GM19395 (cell line): ENCODE data around the gene ATP1A4.

Experiments
- ATAC-seq: cut with Tn5 transposase; IDR thresholded peaks from one replicate; pipeline ENCODE4 v1.9.1; 2021; ENCODE audit warnings: mild to moderate bottlenecking, moderate library complexity; ENCODE audit not compliant: unreplicated experiment

The ATP1A4 gene

DNA sequence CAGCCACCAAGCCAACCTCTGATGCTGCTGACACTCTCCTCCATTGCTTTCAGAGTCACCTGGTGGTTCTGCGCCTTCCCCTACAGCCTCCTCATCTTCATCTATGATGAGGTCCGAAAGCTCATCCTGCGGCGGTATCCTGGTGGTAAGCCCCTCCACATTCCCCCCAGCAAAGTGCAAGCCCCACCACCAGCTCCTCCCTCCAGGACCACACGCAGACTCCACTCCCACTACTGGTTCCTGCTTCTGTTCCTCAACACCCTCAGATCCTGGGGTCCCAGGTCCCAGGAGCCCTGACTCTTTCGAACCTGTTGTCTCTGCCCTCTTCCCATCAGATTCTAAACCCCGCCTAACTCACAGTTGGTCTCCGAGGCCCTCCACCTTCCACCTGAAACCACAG, 11.6 kb upstream of the ATP1A4 start:
- ATAC-seq, result no peak

DNA sequence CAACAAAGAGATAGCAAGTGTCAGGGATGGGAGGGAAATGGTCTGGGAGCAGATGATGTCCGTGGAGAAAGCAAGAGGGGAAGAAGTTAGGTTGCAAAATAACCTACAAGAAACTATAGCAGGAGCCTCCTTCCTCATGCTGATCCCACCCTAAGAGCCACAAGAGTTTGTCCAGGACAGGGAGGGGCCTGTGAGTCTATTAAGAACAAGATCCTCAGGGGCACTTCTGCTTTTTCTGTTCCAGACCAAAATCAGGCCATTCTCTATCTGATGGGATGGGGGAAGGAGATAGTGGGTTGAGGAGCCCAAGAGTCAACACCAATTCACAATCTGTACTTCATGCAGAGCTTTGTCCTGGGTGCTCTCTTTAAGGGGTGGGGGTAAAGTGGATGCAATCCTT, 7.7 kb upstream of the ATP1A4 start:
- ATAC-seq, result no peak

DNA sequence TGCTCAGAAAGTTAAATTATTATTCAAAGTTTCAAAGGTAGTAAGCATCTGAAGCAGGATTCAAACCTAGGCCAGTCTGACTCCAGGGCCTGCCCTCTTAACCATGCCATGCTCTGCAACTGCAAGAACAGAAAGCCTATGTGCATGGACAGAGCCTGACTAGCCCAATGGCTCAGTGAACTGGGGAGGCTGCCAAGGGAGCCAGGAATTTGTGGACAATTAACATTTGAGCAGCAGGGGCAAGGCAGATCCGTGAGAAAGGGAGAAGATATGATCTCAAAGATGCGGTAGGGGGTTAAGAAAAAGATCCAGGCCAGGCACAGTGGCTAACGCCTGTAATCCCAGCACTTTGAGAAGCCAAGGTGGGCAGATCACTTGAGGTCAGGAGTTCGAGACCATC, 6.5 kb upstream of the ATP1A4 start:
- no peak for ATAC-seq

DNA sequence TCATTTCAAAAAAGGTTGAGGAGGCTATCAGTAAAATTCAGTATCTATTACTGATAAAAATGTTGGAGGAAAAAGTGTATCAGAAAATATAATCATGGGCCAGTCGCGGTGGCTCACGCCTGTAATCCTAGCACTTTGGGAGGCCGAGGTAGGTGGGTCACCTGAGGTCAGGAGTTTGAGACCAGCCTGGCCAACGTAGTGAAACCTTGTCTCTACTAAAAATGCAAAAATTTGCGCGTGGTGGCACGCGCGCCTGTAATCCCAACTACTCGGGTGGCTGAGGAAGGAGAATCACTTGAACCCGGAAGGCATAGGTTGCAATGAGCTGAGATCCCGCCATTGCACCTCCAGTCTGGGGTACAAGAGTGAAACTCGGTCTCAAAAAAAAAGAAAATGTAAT, 5.3 kb upstream of the ATP1A4 start:
- no peak for ATAC-seq

DNA sequence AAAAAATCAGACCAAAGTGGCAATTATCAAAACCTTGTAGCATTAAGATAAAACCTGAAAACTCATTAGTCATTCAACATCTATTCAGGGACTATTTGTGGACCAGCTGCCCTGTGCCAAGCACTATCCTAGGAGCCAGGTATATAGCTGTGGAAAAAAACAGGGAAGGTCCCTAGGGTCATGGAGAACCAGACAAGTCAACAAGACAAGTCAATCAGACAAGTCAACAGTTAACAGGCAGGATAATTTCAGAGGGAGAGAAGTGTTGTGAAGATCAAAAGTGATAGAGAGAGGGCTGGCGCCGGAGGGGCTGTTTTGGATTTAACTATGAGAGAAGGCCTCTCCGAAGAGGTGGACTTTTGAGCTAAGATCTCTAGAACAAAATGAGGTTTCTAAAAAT, 3.3 kb upstream of the ATP1A4 start:
- ATAC-seq, result no peak

DNA sequence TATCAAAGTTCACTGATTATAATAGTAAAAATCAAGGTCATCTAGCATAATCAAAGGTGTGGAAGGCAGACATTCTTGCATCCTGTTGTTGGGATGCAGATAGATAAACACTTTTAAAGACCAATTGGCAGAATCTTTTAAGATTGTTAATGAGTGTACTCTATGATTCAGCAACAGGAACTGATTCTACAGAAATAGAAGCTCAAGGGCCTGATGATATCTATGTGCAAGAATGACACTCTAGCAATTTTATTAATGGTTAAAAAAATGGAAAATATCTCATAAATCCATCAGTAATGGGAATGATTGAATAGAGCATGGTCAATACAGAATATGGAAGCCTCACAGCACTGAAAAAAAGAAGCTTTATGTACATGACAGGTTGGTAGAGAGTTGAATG, 2.2 kb upstream of the ATP1A4 start:
- no peak for ATAC-seq

DNA sequence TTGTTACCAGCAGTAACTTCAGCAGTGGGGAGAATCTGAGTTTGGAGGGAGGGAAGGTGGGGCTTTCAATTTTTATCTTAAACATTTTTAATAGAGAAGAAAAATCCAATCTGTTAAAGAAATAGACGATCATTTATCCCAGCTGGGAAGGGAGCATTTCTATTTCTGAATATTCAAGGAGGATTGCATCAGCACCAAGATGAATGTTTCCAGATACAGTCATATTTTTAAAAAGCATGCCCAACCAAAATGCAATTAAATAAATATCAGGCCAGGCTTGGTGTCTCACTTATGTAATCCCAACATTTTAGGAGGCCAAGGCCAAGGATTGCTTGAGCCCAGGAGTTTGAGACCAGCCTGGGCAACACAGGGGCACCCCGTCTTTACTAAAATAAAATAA, 1.7 kb upstream of the ATP1A4 start:
- ATAC-seq, result no peak

DNA sequence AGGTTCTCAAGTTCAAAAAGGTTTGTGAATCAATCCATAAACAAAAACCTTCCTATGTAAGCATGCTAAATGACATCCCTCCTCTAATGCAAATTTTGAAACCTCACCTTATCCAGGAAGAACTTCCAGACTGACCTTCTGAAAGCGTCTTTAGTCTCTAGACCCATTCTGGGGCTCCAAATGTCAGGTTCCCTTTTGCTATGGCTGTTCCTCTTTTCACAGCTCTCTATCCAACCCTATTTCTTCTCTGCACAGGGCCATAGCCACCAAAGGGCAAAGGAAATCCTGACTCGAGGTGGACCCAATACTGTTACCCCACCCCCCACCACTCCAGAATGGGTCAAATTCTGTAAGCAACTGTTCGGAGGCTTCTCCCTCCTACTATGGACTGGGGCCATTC, 3.4 kb downstream of the ATP1A4 start:
- no peak for ATAC-seq

DNA sequence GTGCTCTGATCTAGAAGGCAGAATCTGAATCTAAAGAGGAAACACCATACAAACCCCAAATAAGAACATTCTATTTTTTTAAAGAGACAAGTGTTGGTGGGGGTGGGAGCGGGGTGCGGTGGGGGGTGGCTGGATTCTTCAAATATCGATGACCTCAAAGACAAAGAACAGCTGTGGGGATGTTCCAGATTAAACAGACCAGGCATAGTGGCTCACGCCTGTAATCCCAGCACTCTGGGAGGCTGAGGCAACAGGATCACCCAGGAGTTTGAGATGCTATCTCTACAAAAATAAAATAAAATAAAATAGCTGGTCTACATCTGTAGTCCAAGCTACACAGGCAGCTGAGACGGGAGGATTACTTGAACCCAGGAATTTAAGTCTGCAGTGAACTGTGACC, 5.0 kb downstream of the ATP1A4 start:
- no peak for ATAC-seq

DNA sequence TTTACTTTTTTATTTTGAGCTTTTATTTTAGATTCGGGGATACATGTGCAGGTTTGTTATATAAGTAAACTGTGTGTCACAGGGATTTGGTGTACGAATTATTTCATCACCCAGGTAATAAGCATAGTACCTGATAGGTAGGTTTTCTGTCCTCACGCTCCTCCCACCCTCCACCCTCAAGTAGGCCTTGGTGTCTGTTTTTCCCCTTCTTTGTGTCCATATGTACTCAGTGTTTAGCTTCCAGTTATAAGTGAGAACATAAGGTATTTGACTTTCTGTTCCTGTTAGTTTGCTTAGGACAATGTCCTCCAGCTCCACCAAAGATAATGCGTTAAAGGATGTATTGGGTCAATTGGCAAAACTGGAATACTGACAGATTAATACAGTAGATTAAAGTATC, 5.8 kb downstream of the ATP1A4 start:
- no peak for ATAC-seq

DNA sequence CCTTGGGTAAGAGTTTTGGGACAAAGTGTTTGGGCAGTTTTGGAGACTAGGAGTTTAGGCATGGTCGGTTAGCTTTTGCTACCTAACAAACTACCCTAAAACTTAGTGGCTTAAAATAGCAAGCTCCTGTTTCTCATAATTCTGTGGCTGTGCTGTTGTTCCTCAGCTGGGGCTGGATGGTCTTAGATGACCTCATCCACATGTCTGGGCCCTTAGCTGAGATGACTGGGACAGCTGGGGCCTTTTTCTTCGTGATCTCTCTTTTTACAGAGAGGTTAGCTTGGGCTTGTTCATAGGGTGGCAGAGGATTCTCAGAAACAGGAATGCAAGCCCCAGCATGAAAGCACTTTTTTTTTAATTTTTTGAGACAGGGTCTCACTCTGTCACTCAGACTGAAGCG, 6.6 kb downstream of the ATP1A4 start:
- no peak for ATAC-seq

DNA sequence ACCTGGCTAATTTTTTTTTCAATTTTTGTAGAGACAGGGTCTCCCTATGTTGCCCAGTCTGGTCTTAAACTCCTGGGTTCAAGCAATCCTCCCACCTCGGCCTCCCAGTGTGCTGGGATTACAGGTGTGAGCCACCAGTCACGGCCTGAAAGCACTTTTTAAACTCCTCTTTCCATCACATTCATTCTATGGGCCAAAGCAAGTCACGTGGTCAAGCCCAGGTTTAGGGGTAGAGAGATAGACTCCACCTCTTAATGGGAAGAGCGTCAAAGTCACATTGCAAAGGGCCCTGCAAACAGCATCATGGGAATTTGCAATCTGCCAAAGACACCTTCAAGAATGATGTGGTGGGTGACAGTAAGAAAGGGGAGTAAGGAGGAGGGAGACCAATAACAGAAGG, 7.1 kb downstream of the ATP1A4 start:
- ATAC-seq, result no peak

DNA sequence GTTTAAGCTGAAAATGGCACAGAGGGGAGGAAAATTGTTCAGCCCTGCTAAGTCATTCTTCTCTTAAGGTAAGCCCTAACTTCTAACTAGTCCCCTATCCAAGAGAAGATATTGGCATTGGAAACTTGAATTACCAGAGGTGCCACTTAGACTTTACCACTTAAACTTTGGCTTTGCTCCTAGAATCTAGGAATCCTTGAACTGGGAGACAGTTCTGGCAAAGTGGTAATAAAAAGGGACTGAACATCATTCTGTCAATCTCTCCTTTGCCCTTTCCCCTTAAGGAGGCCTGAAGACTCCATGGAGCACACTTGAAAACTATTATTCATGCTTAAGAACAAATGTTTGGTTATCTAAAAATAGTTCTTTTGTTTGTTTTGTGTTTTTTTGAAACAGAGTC, 8.4 kb downstream of the ATP1A4 start:
- no peak for ATAC-seq

DNA sequence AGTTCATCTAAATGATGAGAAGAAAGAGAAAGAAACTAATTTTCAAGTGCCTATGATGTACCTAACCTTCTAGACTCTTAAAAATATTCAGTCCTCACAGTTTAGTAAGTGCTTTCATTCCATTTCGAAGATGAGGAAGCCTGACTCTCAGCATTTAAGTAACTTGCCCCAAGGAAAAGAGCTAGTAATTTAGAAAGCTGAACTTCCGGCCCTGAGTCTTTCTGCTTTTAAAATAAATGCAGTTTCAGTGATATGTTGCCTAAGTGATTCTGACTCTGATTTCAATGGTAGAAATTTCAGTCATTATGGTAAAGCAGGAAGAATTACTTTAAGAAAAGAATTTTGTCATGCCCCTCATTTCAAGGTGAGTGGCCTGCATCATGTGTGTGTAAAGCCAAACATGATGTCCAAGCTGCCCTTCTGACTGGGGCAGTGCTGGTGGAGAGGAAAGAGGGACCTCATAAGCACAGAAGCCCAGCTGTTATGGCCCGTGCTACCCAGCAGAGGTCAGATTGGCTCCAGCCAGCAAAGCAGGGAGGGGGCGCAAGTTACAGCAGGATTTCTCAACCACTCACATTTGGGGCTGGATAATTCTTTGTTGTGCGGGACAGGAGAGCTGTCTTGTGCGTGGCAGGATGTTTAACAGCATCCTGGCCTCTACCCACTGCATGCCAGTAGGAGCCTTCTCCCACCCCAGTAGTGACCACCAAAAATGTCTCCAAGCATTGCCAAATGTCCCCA, 10.7 kb downstream of the ATP1A4 start:
- no peak for ATAC-seq

DNA sequence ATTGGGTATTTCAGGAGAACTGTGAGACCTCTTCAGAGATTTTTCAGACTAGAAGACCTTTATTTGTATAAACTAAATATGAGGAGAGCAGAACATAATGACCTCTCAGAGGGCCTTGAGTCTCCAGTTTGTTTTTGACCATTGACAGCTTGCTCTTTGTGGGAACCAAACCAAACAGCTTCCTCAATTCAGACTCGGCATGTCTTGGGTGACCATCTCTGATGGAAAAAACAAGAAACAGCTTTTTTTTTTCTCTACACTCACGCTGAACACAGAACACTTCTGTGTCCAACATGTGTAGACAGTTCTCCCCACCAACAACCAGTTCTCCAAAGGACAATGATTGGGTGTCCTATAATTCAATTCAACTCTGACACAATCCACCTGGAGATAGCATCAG, 11.5 kb downstream of the ATP1A4 start:
- no peak for ATAC-seq

DNA sequence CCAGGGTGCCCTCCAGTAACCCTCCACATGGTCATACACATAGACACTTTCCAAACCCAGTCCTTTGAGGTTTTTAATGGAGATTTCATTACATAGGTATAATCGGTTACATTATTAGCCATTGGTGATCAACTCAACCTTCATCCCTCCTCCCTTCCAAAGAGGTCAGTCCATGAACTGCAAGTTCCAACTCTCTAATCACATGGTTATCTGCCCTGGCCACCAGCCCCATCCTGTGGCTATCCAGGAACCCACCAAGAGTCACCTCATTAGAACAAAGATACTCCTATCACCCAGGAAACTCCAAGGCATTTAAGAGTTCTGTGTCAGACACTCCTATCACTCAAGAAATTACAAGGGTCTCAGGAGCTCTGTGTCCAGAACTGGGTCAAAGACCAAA, 12.2 kb downstream of the ATP1A4 start:
- no peak for ATAC-seq

DNA sequence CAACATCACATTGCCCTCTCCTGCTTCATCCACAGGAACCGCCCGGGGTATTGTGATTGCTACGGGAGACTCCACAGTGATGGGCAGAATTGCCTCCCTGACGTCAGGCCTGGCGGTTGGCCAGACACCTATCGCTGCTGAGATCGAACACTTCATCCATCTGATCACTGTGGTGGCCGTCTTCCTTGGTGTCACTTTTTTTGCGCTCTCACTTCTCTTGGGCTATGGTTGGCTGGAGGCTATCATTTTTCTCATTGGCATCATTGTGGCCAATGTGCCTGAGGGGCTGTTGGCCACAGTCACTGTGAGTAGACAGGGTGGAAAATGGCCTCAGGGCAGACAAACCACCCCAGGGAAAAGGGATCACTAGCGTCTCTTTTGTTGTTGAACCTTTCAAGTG, 12.7 kb downstream of the ATP1A4 start:
- ATAC-seq, result no peak

DNA sequence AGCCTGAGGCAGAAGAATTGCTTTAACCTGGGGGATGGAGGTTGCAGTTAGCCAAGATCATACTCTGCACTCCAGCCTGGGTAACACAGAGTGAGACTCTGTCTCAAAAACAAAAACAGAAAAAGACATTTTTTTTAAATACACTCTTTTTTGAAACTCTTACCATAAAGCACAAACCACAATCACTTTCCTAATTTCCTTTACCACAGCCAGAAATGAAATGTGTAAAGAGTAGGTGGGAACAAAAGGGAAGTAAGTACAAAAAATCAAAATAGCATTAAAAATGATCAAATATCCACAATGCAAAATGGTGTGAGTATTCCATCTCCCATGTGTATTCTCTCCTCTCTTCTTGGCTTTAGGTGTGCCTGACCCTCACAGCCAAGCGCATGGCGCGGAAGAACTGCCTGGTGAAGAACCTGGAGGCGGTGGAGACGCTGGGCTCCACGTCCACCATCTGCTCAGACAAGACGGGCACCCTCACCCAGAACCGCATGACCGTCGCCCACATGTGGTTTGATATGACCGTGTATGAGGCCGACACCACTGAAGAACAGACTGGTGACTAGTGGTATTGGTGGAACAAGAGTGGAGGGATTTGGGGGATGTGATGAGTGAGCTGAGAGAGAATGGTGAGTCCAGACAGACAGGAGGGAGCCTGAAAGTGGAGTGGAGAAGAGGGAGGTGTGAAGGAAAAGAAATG, 14.9 kb downstream of the ATP1A4 start:
- ATAC-seq, result no peak

DNA sequence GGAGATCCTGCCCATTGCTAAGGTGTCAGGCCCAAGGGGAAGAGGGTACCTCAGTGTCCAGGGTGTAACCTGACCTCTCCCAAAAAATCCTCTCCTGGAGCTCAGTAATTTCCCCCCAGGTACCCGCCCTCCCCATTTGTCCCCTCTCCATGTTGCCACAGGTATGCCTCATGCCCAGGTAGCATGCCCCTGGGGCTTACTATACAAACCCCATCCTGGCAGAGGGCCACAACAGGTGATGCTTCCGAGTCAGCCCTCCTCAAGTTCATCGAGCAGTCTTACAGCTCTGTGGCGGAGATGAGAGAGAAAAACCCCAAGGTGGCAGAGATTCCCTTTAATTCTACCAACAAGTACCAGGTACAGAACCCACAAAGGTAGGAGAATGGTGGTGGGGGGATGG, 15.7 kb downstream of the ATP1A4 start:
- ATAC-seq, result no peak

DNA sequence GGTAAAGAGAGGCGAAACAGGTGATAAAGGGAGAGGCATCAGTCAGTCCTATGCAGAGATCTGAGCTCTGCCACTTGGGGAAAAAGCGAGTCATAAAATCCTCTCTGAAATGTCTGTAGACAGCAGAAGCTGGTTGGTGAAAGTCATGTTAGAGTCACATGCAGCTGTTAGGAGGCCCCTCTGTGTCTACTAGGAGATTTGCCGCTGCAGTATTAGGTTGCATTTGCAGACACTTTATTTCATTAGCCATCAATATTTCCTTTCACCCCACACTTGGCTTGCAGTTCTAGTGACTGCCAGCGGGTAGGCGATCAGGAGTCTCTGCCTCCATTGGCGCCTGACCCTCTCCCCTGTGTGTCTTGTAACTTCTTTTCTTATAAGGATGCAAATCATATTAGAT, 16.2 kb downstream of the ATP1A4 start:
- ATAC-seq, result no peak

DNA sequence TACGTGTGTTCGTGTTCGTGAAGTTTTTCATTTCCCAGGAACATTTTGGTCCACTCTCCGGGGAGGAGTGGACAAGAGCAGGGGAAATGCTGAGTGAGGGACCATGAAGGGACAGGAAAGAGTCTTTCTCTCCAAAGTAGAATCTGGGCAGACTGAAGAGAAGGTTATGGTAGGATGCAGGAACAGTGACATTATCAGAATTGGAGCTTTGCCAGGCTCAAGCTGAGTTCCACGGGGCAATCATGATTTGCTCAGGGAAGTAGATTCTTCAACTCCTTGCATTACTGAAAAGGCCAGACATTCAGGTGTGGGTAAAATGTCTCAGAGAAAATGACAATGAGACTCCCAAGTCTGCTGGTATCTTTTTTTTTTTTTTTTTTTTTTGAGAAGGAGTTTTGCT, 16.6 kb downstream of the ATP1A4 start:
- ATAC-seq, result no peak

DNA sequence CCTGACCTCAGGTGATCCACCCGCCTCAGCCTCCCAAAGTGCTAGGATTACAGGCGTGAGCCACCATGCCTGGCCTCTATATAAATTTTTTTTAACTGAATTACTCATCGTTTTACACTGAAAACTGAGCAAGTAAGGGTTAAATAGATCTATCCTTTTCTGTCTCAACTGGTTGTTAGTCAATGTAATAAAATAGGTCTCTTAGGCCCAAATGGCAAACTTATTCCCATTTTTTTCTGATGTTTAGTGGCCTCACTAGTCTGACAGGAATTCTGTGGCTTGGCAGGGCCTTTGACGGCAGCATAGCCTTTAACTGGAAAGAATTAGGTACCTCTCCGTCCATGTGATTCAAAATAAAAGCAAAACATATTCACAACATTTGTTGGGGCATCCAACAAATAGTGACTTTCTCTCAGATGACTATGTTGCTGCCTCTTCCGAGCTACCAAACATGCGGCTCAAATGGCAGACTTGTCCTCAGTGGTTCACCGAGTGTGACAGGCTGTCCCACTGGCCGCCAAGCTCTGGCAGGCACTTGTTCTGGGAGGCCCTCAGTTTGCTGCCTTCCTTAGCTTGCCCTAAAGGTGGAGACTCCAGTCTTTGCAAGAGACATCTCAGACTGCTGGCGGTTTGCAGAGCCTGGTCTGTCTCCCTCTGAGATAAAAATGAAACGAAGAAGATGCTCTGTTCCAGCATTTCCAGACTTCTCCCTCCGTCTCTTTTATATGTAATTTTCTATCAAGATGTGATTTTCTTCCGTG, 17.4 kb downstream of the ATP1A4 start:
- ATAC-seq, result no peak
